T-helper 1 cell (primary cell): ENCODE measurements around the gene GALNT3.
A peak's percentile ranks its signal among the peaks of the same experiment; 100 is the strongest.

ENCODE experiments used
- DNase-seq, 5 donors: peaks; one replicate each; pipeline ENCODE4 v3.0.0-alpha.2; 2012 to 2020
- total RNA-seq, 4 donors: gene quantifications; one replicate each; lab custom pipeline; 2026; lab: John Stamatoyannopoulos, UW

Gene GALNT3
- total RNA-seq: 2.4 to 6.7 (median 4.1) reads per million in 4 donors

DNA sequence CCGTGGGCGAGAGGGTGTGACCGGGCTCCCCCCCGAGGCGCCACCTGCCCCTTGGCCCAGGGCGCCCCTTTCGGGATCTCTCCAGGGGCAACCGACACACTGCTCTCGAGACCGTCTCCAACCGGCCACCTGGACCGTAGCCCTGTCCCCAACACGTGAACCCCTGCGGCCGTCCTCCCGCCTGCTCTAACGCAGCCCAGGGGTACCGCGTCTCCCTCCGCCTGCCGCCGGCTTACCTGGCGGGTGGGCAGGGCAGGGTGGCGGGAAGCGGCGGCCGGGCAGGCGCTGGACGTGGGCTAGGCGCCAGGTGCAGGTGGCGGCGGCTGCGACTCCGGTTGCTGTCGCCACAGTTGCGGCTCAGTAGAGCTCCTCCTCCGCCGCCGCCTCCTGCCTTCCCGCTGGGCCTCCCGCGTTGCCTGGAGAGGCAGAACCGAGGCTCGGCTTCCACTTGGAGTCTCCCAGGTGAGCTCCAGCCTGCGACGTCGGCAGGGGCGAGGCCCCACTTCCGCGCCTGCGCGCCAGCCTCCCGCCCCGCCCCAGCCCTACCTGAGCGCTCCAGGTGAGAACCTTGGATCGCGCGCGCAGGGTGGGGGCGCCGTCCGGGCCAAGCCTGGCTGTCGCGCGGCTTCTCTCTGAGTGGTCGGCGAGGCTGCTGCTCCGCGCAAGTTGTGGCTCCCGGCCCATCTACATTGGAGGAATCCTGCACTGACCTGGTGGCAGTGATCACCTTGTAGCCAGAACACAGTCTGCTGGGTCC, at the start of gene GALNT3:
GALNT3 (minus strand) TSS at position 469 of the 757 bp plus-strand sequence. CDS start 23,547 bp downstream, outside the sequence.
- DNase-seq: peak in 4 of 5 donors; percentile 18 to 48 (median 24)

DNA sequence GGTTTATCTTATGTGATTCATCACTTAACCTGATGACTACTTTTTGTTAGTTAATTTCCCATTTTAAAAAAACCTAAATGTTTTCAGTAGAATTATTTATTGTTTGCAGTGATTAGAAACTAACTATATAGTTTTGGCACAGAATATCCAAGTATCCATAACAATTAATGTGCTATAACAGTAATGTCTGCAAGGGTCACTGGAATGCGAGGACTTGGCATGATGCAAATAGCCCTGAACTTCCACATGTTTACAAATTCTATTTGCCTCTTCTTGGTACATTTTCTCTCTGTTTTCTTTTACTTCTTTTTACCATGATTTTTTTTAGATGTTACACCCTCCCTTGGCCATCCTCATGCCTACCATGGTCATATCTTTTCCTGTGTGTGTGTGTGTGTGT, 49.3 kb upstream of the GALNT3 start:
- no peak for DNase-seq

- no peak for DNase-seq
These were observed 46.4 kb upstream of the GALNT3 start for GRCh38 chr2:165840333-165840958.

DNA sequence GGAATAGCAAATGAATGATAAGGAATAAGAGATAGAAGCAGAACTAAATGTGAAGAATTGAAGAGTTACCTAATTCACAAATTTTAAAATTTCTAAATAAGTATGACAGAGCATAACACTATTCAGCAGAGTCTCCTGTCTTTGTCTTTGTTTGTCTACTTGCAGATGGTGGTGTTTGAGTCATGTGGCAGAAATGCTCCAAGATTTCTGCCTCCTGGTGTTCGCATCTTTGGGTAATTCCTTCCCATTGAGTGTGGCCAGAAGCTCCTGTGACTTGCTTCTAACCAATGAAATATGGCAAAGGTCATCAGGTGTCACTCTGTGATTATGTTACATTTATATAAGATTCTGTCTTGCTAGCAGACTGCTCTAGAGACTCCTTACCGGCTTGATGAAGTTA, 45.6 kb upstream of the GALNT3 start:
- no peak for DNase-seq

DNA sequence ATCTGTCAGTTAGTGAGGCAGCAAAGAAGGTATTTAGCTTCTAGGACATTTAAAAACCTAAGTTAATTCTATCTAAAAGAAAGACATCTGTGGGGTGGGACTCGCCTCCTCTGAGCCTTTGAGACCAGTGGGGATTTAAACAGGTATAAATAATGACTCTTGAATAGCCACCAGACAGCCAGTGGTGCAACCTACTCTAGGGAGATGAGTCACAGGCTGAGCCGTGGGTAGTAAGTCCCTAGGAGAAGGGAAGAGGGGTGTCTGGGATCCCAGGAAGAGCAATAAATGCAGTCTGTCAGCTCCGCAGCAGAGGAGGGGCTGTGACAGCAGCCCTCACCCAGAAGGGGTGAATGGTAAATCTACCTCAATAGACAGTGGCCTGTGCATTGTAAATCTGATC, 43.1 kb upstream of the GALNT3 start:
- no peak for DNase-seq

DNA sequence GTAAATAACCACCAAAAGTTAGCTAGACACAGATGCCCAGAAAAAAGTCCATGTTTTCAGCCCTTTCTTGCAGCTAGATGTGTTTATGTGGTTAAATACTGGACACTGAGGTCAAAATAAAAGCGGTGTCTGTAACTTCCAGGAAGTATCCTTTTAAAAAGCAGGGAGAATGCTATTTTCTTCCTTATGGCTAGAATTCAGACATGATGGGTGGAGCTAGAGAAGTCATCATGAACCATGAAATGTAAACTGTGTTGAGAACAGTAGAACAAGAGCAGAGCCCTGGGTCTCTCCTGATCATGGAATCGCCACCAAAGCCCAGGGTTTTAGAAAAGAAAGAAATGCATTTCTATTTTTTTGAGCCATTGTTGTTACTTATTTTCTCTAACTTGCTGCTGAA, 41.3 kb upstream of the GALNT3 start:
- no peak for DNase-seq

DNA sequence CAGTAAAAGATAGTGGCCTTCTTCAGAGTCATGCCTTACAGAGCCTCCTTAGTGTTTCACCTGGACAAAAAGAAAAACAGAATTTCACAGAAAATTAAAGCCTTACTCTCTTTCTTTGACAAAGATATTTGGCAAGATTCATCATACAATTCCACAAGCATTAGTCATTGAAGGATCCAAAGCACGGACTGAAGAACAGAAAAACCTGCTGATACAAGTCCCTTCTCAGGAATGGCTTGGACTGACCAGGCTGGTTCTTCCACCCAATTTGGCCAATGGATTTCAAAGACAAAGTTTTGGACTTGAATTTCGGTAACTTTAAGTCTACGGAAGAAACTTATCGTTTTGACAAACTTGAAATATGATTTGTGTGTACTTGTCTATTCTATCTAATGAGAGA, 39.1 kb upstream of the GALNT3 start:
- DNase-seq: no peak

GRCh38 chr2:165827921-165828276, 33.9 kb upstream of the GALNT3 start:
- no peak for DNase-seq

GRCh38 chr2:165827016-165827920, 33.2 kb upstream of the GALNT3 start:
- no peak for DNase-seq

GRCh38 chr2:165825041-165825440, 31.0 kb upstream of the GALNT3 start:
- no peak for DNase-seq

DNA sequence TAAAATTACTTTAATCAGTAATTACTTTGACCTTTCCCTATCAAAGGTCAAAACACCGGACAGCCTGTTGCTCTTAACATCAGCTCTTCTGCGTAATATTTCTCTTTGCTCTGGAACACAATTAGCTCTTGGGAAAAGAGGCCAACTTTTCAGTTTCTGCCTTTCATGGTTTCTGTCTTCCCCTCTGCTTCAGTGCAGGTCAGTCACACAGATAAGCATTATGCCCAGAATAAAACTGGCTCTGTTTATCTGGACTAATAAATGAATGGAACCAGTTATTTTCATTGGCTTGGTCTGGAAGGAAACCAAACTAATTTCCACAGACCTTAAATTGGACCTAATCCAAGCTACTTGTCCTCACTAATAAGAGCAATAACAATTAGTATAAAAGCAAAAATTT, 26.2 kb upstream of the GALNT3 start:
- no peak for DNase-seq

GRCh38 chr2:165818920-165819319, 24.9 kb upstream of the GALNT3 start:
- DNase-seq: no peak

GRCh38 chr2:165815299-165816141, 21.5 kb upstream of the GALNT3 start:
- no peak for DNase-seq

DNA sequence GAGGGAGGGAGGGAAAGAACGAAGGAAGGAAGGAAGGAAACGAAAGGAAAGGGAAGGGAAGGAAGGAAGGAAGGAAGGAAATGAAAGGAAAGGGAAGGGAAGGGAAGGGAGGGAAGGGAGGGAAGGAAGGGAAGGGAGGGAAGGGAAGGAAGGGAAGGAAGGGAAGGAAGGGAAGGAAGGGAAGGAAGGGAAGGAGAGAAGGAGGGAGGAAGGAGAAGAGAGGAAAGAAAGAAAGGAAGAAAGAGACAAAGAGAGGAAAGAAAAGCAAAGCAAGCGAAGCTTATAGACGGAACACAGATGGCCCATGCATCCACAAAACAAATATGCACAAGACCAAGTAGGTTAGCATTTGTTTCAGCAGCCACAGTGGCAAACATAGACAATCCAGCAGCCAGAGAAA, 20.4 kb upstream of the GALNT3 start:
- DNase-seq: no peak

DNA sequence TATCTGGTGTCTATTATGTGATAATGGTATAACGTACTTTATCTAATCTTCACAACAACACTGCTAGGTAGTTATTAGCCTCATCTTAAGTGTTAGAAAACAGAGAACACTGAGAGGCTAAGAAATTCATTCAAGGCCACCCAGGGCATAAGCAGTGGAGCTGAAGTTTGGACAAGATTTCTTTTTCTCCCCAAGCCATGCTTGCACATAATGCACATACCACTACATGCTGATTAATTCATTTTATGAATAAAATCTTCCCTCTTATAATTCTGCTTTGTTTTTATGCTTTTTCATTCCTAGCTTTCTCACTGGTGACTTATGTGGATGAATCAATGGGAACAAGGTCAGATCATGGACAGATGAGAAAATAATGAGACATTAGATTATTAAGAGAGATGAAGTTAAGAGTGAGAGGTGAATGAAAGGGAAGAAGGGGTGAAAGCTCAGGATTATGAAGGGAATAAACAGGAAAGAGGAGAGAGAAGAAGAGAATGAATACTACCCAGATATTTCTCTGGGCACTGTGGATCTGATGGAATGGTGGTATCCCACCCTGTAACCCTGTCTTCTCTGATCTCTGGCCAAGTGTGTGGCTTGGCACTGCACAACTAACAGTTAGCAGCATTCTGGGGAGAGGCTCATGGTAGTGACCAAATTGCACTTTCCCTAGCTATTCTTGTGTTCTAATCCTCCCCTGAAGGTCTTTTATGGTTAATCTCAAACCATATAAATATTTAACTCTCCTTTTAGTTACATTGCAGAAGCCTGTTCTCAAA, 17.7 kb upstream of the GALNT3 start:
- no peak for DNase-seq

DNA sequence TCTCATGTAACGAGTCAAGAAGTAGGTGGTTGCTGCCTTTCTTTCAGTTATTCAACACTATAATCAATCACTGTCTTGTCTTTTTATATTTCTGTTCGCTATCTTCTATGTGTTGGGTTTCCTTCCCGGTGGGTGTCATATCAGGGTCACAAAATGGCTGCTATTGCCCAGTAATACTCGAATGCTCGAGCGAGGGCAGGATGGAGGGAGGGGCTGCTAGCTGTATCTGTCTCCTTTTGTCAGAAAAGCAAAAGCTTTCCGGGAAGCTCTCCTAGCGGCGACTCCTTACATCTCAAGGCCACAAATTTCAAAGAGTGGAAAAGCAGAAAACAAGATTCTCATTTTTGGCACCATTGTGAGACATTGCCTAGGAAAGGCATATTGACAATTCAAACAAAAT, 16.4 kb upstream of the GALNT3 start:
- no peak for DNase-seq

GRCh38 chr2:165804719-165805118, 10.7 kb upstream of the GALNT3 start:
- DNase-seq: no peak

DNA sequence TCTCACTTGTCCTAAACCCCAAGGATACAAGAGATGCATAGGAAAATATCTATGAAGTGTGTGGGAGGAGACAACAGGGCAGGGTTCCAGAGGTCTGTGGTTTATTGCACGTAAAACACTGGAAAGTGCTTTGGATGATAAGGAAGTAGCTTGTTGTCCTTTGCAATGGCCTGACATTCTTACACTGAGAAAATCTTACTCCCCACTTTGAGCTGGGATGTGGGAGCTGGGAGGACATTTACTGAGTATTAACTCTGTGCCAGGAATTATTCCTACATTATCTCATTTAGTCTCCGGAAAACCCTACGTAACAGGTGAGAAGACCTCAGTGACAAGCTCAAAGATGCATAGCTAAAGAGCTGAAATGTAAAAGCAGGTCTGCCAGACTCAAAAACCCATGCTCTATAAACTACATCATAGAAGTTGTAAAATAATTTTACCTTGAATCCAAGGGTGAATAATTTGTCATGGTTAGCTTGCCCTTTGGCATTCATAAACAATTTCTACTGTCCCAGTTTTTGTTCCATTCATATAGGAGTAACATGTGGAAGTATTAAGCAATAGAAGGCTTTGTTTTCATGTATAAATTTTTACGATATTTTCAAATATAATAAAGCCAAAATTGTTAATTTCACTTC, 9.2 kb upstream of the GALNT3 start:
- no peak for DNase-seq

- no peak for DNase-seq
These were observed 7.1 kb upstream of the GALNT3 start for GRCh38 chr2:165801176-165801575.

DNA sequence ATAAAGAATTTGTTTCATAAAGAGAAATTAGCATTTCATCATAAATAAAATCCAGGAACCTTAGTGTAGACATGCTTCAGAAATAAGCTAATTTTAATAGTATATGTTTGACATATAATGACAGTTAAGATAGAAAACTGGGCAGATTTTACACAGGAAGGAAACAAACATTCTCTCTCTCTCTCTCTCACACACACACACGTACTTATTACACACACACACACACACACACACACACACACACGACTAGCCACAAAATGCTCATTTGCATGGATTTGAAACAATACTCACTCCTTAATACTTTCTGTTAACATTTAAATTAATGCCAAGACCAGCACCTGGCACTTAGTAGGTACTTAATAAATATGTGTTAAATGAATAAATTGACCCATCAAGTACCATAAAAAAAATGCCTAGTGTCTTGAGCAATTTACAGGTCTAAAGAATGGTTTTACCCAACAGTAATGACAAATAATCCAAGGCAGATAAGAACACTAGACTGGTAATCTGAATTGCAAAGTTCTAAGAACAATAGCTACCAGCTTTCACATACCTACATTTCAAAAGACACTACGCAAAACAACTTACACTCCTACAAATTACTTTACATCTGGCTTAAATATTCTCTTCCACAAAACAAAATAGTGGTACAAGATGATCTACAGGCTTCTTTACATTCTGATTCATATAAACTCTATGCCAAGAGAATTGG, 2.9 kb upstream of the GALNT3 start:
- peak in 1 of 5 donors; percentile 37 for DNase-seq
